ENCODE results near the gene MLLT1.

Gene MLLT1

DNA sequence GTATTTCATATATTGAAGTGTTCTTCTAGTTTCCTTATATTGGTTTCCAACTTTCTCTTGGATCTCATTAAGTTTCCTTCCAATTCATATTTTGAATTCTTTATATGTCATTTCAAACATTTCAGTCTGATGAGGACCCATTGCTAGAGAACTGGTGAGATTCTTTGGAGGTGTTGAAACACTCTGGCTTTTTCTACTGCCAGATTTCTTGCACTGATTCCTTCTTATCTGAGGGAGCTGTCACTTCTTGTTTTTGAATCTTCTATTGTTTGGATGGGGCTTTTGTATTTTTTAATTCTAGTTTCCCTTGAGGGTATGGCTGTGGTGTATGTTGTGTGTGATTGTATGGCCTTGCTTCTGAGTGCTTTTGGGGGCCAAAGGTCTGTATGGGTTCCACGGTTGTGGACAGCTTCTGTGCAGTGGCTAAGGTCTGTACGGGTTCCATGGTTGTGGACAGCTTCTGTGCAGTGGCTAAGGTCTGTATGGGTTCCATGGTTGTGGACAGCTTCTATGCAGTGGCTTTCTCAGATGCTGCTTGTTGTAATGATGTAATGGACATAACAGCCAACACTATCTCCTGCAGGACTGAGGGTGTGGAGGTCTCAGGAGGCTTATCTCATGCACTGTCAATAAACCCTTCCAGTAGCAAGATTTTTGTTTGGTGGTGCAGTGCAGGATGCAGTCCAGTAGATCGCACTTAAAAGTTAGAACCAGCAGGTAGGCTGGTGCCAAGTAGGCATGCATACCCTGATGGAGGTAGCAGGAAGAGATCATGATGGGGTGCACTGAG lies 107.5 kb downstream of the MLLT1 start:
- no peak for DNase-seq

DNA sequence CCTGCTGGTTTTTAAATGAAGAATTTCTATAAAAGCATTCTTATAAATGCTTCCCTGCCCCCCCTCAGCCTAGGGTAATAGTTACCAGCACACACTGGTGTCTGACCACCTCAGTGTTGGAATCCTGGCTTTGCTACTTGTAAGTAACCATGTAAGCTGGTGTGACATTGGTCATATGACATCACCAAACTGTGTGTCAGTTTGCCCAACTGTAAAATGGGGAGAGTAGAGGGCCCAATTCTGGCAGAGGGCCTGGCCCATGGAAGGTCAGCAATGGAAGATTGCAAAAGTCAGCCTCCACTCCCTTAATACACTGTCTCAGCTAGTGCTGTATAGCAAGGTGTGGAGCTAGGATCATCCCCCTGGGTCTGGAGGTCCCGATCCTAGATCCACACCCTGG lies 112.7 kb downstream of the MLLT1 start:
- DNase-seq = no peak

DNA sequence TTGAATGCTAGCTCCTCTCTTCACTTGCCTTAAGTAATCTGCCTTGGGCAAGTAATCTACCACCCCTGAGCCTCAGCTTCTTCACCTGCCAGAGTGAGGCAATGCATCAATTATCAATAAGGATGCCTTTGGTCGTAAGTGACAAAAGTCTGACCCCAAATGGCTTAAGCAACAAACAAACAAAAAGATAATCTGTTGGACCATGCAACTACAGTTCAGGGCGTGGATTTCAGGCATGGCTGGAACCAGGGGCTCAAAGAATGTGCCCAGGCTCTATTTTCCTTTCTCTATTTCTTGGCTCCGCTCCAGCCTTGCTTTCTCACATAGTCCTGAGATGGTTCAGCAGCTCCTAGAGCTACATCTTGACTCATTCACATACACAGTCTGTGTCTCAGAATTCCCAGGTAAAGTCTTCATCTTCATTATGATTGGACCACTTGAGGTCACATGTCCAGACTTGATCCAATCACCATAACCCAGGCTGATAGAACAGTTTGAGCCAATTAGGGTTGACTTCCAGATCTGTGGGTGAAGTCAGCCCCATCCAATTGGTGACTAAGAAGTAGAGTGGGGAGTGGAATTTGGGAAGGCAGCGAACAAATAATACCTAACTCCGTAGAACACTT lies 114.8 kb downstream of the MLLT1 start:
- DNase-seq = no peak

DNA sequence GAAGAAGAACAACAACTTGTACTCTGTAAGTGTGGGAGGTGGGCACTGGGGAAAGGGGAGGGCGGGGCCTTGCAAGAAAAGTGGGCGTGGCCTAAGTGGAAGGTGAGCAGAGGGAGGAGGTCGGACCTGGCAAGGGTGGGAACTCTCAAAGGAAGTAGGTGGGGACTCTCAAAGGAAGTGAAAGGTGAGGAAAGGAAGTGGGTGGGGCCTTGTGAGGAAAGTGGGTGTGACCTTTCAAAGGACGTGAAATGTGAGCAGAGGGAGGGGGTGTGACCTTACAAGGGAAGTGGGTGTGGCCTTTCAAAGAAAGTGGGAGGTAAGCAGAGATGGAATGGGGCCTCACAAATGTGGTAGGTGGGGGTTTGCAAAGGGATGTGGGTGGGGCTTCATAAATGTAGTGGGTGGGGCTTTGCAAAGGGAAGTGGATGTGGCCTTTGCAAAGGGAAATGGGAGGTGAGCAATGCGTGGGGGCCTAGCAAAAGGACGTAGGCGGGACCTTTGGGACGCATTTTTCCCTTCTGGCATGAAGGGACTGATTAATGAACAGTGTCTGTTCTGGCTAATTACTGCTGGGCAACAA lies 118.4 kb downstream of the MLLT1 start:
- peak in 1 of 51 donors; percentile 3 for DNase-seq

Data from hypothalamus (tissue), 51 donors.